ENCODE results near the gene RILPL1.

The RILPL1 gene

GRCh38 chr12:123526542-123527080 is 6.9 kb downstream of the RILPL1 start:
- H4K20me1 ChIP-seq (ENCODE audit: insufficient read depth, low read length), result no peaks in the 10 kb centered on the region
- no peak overlapping the region for H3K4me3 ChIP-seq (ENCODE audit: low read depth, low read length, poor library complexity, severe bottlenecking)
- H3K27me3 ChIP-seq (ENCODE audit: insufficient read depth, low read length), result 0 out of 2 replicates have a peak, but pooled peaks cover 5% of the 10 kb centered on the region
- H3K9me3 ChIP-seq (ENCODE audit: low read length), result no peaks in the 10 kb centered on the region
- TF ChIP-seq CTCF (IDR thresholded peaks at IDR 0.05; ENCODE audit: low read length), result 0 out of 2 replicates have a peak, but pooled peaks have one; percentile 12
- no peak for TF ChIP-seq EZH2 (IDR thresholded peaks at IDR 0.05; ENCODE audit: borderline replicate concordance, low read length)
- no peaks in the 10 kb centered on the region for H3K9me2 ChIP-seq (ENCODE audit: low read depth, low read length)
- no peaks in the 10 kb centered on the region for H3K36me3 ChIP-seq (ENCODE audit: insufficient read depth, low read length)
- no peaks in the 10 kb centered on the region for H3F3A ChIP-seq (ENCODE audit: insufficient read depth, low read length)
- no peaks in the 10 kb centered on the region for H3K4me1 ChIP-seq (ENCODE audit: insufficient read depth, low read length, severe bottlenecking)
- H2AFZ ChIP-seq (ENCODE audit: low read length), result no peak overlapping the region
- H3K27ac ChIP-seq (ENCODE audit: low read depth, low read length, poor library complexity, severe bottlenecking), result no peak overlapping the region
- H3K9ac ChIP-seq (ENCODE audit: low read length), result no peak overlapping the region
- no peaks in the 10 kb centered on the region for H3K79me2 ChIP-seq (ENCODE audit: insufficient read depth, low read length)
- no peak overlapping the region for H3K4me2 ChIP-seq (ENCODE audit: low read length)

- TF ChIP-seq EZH2 (IDR thresholded peaks at IDR 0.05; ENCODE audit: borderline replicate concordance, low read length) (no peak), CTCF (IDR thresholded peaks at IDR 0.05; ENCODE audit: low read length) (no peak)
- H3K4me3 ChIP-seq (ENCODE audit: low read depth, low read length, poor library complexity, severe bottlenecking), result no peak overlapping the region
- H2AFZ ChIP-seq (ENCODE audit: low read length), result no peak overlapping the region
- H3K4me1 ChIP-seq (ENCODE audit: insufficient read depth, low read length, severe bottlenecking), result no peaks in the 10 kb centered on the region
- no peaks in the 10 kb centered on the region for H3K9me3 ChIP-seq (ENCODE audit: low read length)
- no peaks in the 10 kb centered on the region for H3K9me2 ChIP-seq (ENCODE audit: low read depth, low read length)
- H3F3A ChIP-seq (ENCODE audit: insufficient read depth, low read length), result no peaks in the 10 kb centered on the region
- H3K27ac ChIP-seq (ENCODE audit: low read depth, low read length, poor library complexity, severe bottlenecking), result no peak overlapping the region
- no peak overlapping the region for H3K4me2 ChIP-seq (ENCODE audit: low read length)
- no peaks in the 10 kb centered on the region for H3K79me2 ChIP-seq (ENCODE audit: insufficient read depth, low read length)
- no peaks in the 10 kb centered on the region for H4K20me1 ChIP-seq (ENCODE audit: insufficient read depth, low read length)
- H3K27me3 ChIP-seq (ENCODE audit: insufficient read depth, low read length), result 0 out of 2 replicates have a peak, but pooled peaks cover 5% of the 10 kb centered on the region
- no peaks in the 10 kb centered on the region for H3K36me3 ChIP-seq (ENCODE audit: insufficient read depth, low read length)
- H3K9ac ChIP-seq (ENCODE audit: low read length), result no peak overlapping the region
Measured at GRCh38 chr12:123524378-123524777, 9.1 kb downstream of the RILPL1 start.

- no peaks in the 10 kb centered on the region for H3K79me2 ChIP-seq (ENCODE audit: insufficient read depth, low read length)
- H3K4me3 ChIP-seq (ENCODE audit: low read depth, low read length, poor library complexity, severe bottlenecking), result no peak overlapping the region
- H4K20me1 ChIP-seq (ENCODE audit: insufficient read depth, low read length), result no peaks in the 10 kb centered on the region
- H3K9me2 ChIP-seq (ENCODE audit: low read depth, low read length), result no peaks in the 10 kb centered on the region
- no peaks in the 10 kb centered on the region for H3F3A ChIP-seq (ENCODE audit: insufficient read depth, low read length)
- H3K27ac ChIP-seq (ENCODE audit: low read depth, low read length, poor library complexity, severe bottlenecking), result no peak overlapping the region
- no peaks in the 10 kb centered on the region for H3K36me3 ChIP-seq (ENCODE audit: insufficient read depth, low read length)
- no peak overlapping the region for H3K4me2 ChIP-seq (ENCODE audit: low read length)
- H3K9me3 ChIP-seq (ENCODE audit: low read length), result no peaks in the 10 kb centered on the region
- 0 out of 2 replicates have a peak, but pooled peaks cover 5% of the 10 kb centered on the region for H3K27me3 ChIP-seq (ENCODE audit: insufficient read depth, low read length)
- no peak overlapping the region for H2AFZ ChIP-seq (ENCODE audit: low read length)
- no peaks in the 10 kb centered on the region for H3K4me1 ChIP-seq (ENCODE audit: insufficient read depth, low read length, severe bottlenecking)
- TF ChIP-seq EZH2 (IDR thresholded peaks at IDR 0.05; ENCODE audit: borderline replicate concordance, low read length) (no peak), CTCF (IDR thresholded peaks at IDR 0.05; ENCODE audit: low read length) (no peak)
- H3K9ac ChIP-seq (ENCODE audit: low read length), result no peak overlapping the region
Measured at GRCh38 chr12:123523518-123523917, 10.0 kb downstream of the RILPL1 start.
